ENCODE measurements around the gene SLIT1.

DNA sequence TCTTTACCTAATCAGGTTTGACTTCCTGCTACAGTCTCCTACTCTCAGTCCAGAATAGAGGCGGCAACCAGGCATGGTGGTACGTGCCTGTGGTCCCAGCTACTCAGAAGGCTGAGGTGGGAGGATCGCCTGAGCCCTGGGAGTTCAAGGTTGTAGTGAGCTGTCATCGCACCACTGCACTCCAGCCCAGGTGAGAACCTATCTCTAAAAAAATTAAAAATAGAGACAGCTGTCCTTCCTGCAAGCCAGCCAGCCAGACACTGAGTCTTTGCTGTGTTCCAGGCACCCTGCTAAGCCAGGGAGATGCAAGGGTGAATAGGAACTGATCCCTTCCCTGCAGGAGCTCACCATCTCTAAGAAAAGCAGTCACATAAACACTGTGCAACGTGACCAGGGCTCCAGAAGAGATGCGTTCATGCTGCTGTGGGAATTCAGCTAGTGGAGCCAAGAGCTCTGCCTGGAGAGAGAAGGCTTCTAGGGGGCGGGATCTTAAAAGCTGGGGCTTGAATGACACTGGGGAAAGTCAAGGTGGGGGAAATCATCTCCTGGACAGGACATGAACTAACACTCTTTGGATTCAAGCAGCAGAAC, 22.1 kb upstream of the SLIT1 start:
- TF ChIP-seq CTCF (IDR thresholded peaks at IDR 0.05) = no peak
- TF ChIP-seq POLR2A (IDR thresholded peaks at IDR 0.05) = no peak
